Endodermal cell (in vitro differentiated cells): ENCODE data around the gene INTS1. TPM values are rescaled to one million over a fixed set of nuclear protein-coding genes. Genes with fewer than 3 reads are reported as not detected.

Experiments used
- DNase-seq: peaks from one replicate; pipeline ENCODE4 v3.0.0-alpha.2; 2017
- H3K27ac ChIP-seq: 2 replicates; pipeline ENCODE4 v1.5.1; 2013; ENCODE audit warnings: mild to moderate bottlenecking, low read depth, low read length, moderate library complexity
- H3K27me3 ChIP-seq: 2 replicates; pipeline ENCODE4 v1.6.1; 2013; ENCODE audit warnings: mild to moderate bottlenecking, low read length, moderate library complexity; ENCODE audit not compliant: insufficient read depth, control insufficient read depth, poor library complexity, severe bottlenecking
- H3K36me3 ChIP-seq: 2 replicates; pipeline ENCODE4 v1.7.0; 2013; ENCODE audit warnings: mild to moderate bottlenecking, low read length, moderate library complexity; ENCODE audit not compliant: control insufficient read depth, insufficient read depth
- H3K4me1 ChIP-seq: one replicate; pipeline ENCODE4 v1.7.0; 2013; ENCODE audit warnings: low read length; ENCODE audit not compliant: control insufficient read depth, insufficient read depth
- H3K4me3 ChIP-seq: 2 replicates; pipeline ENCODE4 v1.5.1; 2013; ENCODE audit warnings: mild to moderate bottlenecking, low read length, moderate library complexity
- H3K9ac ChIP-seq: 2 replicates; pipeline ENCODE4 v1.6.1; 2013; ENCODE audit warnings: mild to moderate bottlenecking, low read length, moderate library complexity; ENCODE audit not compliant: poor library complexity, severe bottlenecking; ENCODE audit errors: extremely low read depth
- H3K9me3 ChIP-seq: 2 replicates; pipeline ENCODE4 v1.6.1; 2013; ENCODE audit warnings: mild to moderate bottlenecking, low read length, moderate library complexity; ENCODE audit not compliant: control insufficient read depth
- H3K27ac Mint-ChIP-seq: 2 replicates; pipeline ENCODE4 v1.8.0; 2020; ENCODE audit warnings: mixed read lengths
- H3K27me3 Mint-ChIP-seq: 2 replicates; pipeline ENCODE4 v1.8.0; 2021; ENCODE audit warnings: mild to moderate bottlenecking, mixed read lengths; ENCODE audit not compliant: insufficient read depth
- H3K36me3 Mint-ChIP-seq: 2 replicates; pipeline ENCODE4 v1.8.0; 2020; ENCODE audit warnings: low read depth, mixed read lengths
- H3K4me1 Mint-ChIP-seq: 2 replicates; pipeline ENCODE4 v1.8.0; 2020; ENCODE audit warnings: mixed read lengths
- H3K4me3 Mint-ChIP-seq: 2 replicates; pipeline ENCODE4 v1.8.0; 2020; ENCODE audit warnings: mild to moderate bottlenecking, moderate library complexity, mixed read lengths
- H3K9me3 Mint-ChIP-seq: 2 replicates; pipeline ENCODE4 v1.8.0; 2020; ENCODE audit warnings: mild to moderate bottlenecking, mixed read lengths
- CTCF ChIP-seq: fragments of 200-600 bp; sonication (generic); conservative IDR thresholded peaks from 2 replicates; pipeline ENCODE4 v1.5.0; 2021; ENCODE audit warnings: antibody characterized with exemption, mild to moderate bottlenecking
- WGBS, 2 experiments: methylation state at CpG; one replicate each; pipeline versions ENCODE4 v1.1.5 to v1.1.7; 2013; ENCODE audit warnings: missing lambda C conversion rate in 2 of 2, mixed read lengths in 1 of 2; ENCODE audit not compliant: insufficient coverage in 1 of 2, insufficient read length in 1 of 2; 5-methylcytosine and 5-hydroxymethylcytosine counted together
- total RNA-seq, 2 donors: library from RNA; stranded (reverse); fragmentation: NEBNext Ultra II Directional in 1 of 2; extraction: Animal tissue kit (Norgen Biotek cat#: 25700) in 1 of 2; gene quantifications; 2 replicates in 1 of 2; 3 replicates in 1 of 2; pipeline ENCODE4 v1.2.1, GENCODE V29; 2021

The INTS1 gene
- total RNA-seq, 2 donors from 2014 or later = 145 to 178 TPM

GRCh38 chr7:1439373-1440363 is 64.5 kb downstream of the INTS1 start:
- H3K4me3 Mint-ChIP-seq = no peak overlapping the region
- H3K27me3 ChIP-seq = no peaks in the 10 kb centered on the region
- no peak overlapping the region for H3K27ac ChIP-seq
- no peak overlapping the region for H3K4me3 ChIP-seq
- H3K9ac ChIP-seq = no peak overlapping the region
- no peak overlapping the region for H3K27ac Mint-ChIP-seq
- H3K9me3 Mint-ChIP-seq = no peaks in the 10 kb centered on the region
- no peaks in the 10 kb centered on the region for H3K4me1 ChIP-seq
- no peak for DNase-seq
- H3K27me3 Mint-ChIP-seq = no peaks in the 10 kb centered on the region
- WGBS, 2 experiments = 94% methylated on average over 16 to 31 of the region's 31 CpGs
- H3K4me1 Mint-ChIP-seq = no peaks in the 10 kb centered on the region
- no peaks in the 10 kb centered on the region for H3K9me3 ChIP-seq
- H3K36me3 ChIP-seq = no peaks in the 10 kb centered on the region
- H3K36me3 Mint-ChIP-seq = no peaks in the 10 kb centered on the region
- TF ChIP-seq CTCF = no peak

- no peaks in the 10 kb centered on the region for H3K36me3 Mint-ChIP-seq
- no peak for TF ChIP-seq CTCF
- H3K9me3 ChIP-seq = no peaks in the 10 kb centered on the region
- H3K27ac ChIP-seq = no peak overlapping the region
- no peak for DNase-seq
- no peaks in the 10 kb centered on the region for H3K4me1 ChIP-seq
- no peak overlapping the region for H3K4me3 Mint-ChIP-seq
- no peaks in the 10 kb centered on the region for H3K36me3 ChIP-seq
- H3K9ac ChIP-seq = no peak overlapping the region
- no peak overlapping the region for H3K27ac Mint-ChIP-seq
- H3K27me3 ChIP-seq = no peaks in the 10 kb centered on the region
- no peak overlapping the region for H3K4me3 ChIP-seq
- H3K4me1 Mint-ChIP-seq = no peaks in the 10 kb centered on the region
- H3K27me3 Mint-ChIP-seq = no peaks in the 10 kb centered on the region
- 89 to 94% methylated on average over 13 to 15 of the region's 15 CpGs for WGBS, 2 experiments
- H3K9me3 Mint-ChIP-seq = no peaks in the 10 kb centered on the region
Observed at GRCh38 chr7:1438821-1439220, 65.4 kb downstream of the INTS1 start.

- H3K36me3 Mint-ChIP-seq = no peaks in the 10 kb centered on the region
- no peak for DNase-seq
- no peak overlapping the region for H3K4me3 Mint-ChIP-seq
- no peaks in the 10 kb centered on the region for H3K27me3 ChIP-seq
- no peak overlapping the region for H3K4me3 ChIP-seq
- no peak overlapping the region for H3K27ac ChIP-seq
- H3K4me1 Mint-ChIP-seq = no peaks in the 10 kb centered on the region
- no peak overlapping the region for H3K27ac Mint-ChIP-seq
- no peaks in the 10 kb centered on the region for H3K27me3 Mint-ChIP-seq
- no peaks in the 10 kb centered on the region for H3K9me3 Mint-ChIP-seq
- H3K9ac ChIP-seq = no peak overlapping the region
- WGBS, 2 experiments = 90 to 95% methylated on average over 3 to 10 of the region's 10 CpGs
- no peak for TF ChIP-seq CTCF
- no peaks in the 10 kb centered on the region for H3K36me3 ChIP-seq
- no peaks in the 10 kb centered on the region for H3K4me1 ChIP-seq
- H3K9me3 ChIP-seq = no peaks in the 10 kb centered on the region
Observed at GRCh38 chr7:1438208-1438607, 66.0 kb downstream of the INTS1 start.
